BLaER1 treated with 17β-estradiol and CSF1 and Interleukin-3, amounts not matched to agents 10 nM and 100 nM (cell line): ENCODE measurements around the gene HS1BP3.

Experiments used
- H3K27ac ChIP-seq, 11 experiments: shearing (Covaris generic); formaldehyde crosslinking; 2 replicates each; pipeline ENCODE4 v1.8.1; 2022
- H3K27me3 ChIP-seq, 11 experiments: shearing (Covaris generic); formaldehyde crosslinking; 2 replicates each; pipeline ENCODE4 v1.8.1; 2022
- H3K36me3 ChIP-seq, 11 experiments: shearing (Covaris generic); formaldehyde crosslinking; 2 replicates each; pipeline ENCODE4 v1.8.1; 2022
- H3K4me1 ChIP-seq, 10 experiments: shearing (Covaris generic); formaldehyde crosslinking; 2 replicates each; pipeline ENCODE4 v1.8.1; 2022
- H3K4me2 ChIP-seq, 11 experiments: shearing (Covaris generic); formaldehyde crosslinking; 2 replicates each; pipeline ENCODE4 v1.8.1; 2022
- H3K4me3 ChIP-seq, 10 experiments: shearing (Covaris generic); formaldehyde crosslinking; 2 replicates each; pipeline ENCODE4 v1.8.1; 2022
- H3K9ac ChIP-seq, 11 experiments: shearing (Covaris generic); formaldehyde crosslinking; 2 replicates each; pipeline ENCODE4 v1.8.1; 2022
- H3K9me3 ChIP-seq, 11 experiments: shearing (Covaris generic); formaldehyde crosslinking; replicated peaks in 1 of 11; 2 replicates each; pipeline ENCODE4 v1.8.1; 2022
- H4K20me1 ChIP-seq, 11 experiments: shearing (Covaris generic); formaldehyde crosslinking; 2 replicates each; pipeline ENCODE4 v1.8.1; 2022
- Cebpa-rat ChIP-seq, 11 experiments: shearing (Covaris generic); IDR thresholded peaks; 2 replicates each; pipeline ENCODE4 v1.8.1; 2022

HS1BP3 gene

DNA sequence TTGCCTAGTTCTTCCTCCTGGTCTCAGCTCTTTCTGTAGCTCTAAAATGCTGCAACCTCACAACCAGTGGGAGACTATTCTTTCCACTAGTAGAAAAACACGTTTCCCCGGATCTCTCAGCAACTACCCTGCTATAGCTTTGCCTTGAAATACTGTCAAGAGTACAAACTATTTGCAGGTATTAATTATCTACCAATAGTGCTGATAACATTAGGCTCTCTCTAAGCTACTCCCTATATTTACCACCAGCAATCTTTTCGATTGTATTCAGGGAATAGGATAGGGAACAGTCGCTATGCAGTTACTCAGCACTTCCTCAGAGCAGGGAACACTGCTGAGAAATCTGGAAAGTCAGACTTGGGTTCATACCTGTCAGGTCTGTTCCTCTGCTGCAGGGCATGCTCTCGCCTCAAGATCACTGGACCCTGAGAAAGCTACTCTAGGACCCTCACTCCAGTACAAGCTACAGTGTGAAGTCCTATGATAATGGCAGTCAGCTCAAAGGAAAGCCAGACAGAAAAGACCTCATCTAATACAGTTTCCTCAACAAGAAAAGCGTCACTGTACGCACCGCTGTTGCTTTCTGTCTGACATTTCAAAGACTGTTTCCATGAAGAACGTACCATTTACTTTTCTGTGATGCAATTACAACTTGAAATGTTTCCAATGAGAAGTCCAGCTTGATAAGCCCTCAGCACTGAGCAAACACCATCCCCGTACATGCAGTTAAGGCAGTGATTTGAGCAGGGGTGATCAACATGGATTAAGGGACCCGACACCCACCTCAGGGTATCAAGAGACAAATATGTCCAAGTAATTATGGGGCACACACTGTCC is 38.7 kb upstream of the HS1BP3 start:
- Histone ChIP-seq H3K4me3 (no peak overlapping the region), H3K27me3 (no peaks in the 10 kb centered on the region), H4K20me1 (peaks cover 0 to 7% (median 0%) of the 10 kb centered on the region in 11 experiments; a peak in 4 of 22 replicates), H3K9me3 (peaks cover 0 to 13% (median 8%) of the 10 kb centered on the region in 11 experiments; a peak in 9 of 22 replicates), H3K4me1 (no peaks in the 10 kb centered on the region), H3K27ac (no peak overlapping the region), H3K36me3 (peaks cover 56 to 91% (median 79%) of the 10 kb centered on the region in 11 experiments), H3K4me2 (no peak overlapping the region), H3K9ac (no peak overlapping the region)
- no peak for TF ChIP-seq Cebpa-rat (IDR thresholded peaks at IDR 0.05)

DNA sequence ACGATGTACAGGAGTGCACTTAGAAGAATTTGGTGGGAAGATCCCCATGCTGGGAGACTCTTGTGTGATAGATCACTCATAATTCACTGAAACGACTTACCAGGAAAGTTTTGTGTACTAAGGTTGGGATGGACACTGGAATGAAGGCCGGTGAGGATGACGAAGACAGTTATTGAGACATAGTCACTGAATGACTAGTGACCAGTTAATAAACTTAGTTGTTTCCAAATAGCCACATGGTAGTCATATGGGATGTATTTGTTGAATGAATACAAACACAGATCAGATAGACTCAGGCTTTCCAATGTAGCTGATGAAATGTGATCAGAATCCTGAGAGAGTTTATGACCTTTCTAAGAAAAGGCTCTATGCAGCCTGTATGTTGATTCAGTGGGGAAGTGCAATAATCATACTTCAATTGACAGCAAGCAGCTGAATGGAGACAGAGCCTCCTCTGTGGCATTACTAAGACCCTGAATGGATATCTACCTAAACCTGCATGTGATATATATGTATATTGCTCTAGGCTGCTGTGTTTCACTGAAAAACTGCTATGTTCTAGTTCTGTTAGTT is 36.4 kb upstream of the HS1BP3 start:
- Histone ChIP-seq H4K20me1 (peaks cover 0 to 8% (median 0%) of the 10 kb centered on the region in 11 experiments; a peak in 2 of 22 replicates), H3K9ac (no peak overlapping the region), H3K4me2 (no peak overlapping the region), H3K4me3 (no peak overlapping the region), H3K27me3 (no peaks in the 10 kb centered on the region), H3K27ac (no peak overlapping the region), H3K4me1 (peaks cover 0 to 7% (median 5%) of the 10 kb centered on the region in 10 experiments; a peak in 8 of 20 replicates), H3K9me3 (peaks cover 0 to 13% (median 8%) of the 10 kb centered on the region in 11 experiments; a peak in 9 of 22 replicates), H3K36me3 (peaks cover 70 to 95% (median 86%) of the 10 kb centered on the region in 11 experiments)
- TF ChIP-seq Cebpa-rat (IDR thresholded peaks at IDR 0.05): no peak

DNA sequence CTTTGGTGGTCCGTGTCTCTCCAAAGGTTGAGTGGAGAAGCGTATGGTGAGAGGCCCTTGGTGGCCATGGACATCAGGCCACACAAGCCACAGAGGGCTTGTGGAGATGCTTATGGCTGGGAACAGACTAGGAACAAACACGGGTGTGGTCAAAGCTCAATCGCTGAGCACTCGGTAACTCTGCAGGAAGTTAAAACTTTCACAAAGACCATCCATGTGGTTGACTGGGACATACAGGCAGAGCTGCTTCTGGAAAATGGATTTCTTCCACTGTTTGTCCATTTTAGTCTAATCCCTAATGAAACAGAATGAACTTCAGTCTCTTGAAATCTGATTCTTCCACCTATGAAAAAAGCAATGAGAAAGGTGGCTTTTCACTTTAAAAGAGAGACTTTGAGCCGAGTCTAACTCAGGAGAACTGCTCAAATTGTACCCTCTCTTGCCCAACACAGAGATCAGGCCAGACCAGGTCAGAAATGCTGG is 33.7 kb upstream of the HS1BP3 start:
- Histone ChIP-seq H3K27ac (no peak overlapping the region), H3K4me1 (peaks cover 0 to 10% (median 7%) of the 10 kb centered on the region in 10 experiments; a peak in 8 of 20 replicates), H3K27me3 (no peaks in the 10 kb centered on the region), H3K9me3 (peaks cover 0 to 8% (median 6%) of the 10 kb centered on the region in 11 experiments; a peak in 9 of 22 replicates), H3K4me2 (no peak overlapping the region), H3K9ac (no peak overlapping the region), H3K4me3 (no peak overlapping the region), H4K20me1 (peaks cover 0 to 15% (median 0%) of the 10 kb centered on the region in 11 experiments; a peak in 2 of 22 replicates), H3K36me3 (peaks cover 63 to 93% (median 84%) of the 10 kb centered on the region in 11 experiments)
- no peak for TF ChIP-seq Cebpa-rat (IDR thresholded peaks at IDR 0.05)

DNA sequence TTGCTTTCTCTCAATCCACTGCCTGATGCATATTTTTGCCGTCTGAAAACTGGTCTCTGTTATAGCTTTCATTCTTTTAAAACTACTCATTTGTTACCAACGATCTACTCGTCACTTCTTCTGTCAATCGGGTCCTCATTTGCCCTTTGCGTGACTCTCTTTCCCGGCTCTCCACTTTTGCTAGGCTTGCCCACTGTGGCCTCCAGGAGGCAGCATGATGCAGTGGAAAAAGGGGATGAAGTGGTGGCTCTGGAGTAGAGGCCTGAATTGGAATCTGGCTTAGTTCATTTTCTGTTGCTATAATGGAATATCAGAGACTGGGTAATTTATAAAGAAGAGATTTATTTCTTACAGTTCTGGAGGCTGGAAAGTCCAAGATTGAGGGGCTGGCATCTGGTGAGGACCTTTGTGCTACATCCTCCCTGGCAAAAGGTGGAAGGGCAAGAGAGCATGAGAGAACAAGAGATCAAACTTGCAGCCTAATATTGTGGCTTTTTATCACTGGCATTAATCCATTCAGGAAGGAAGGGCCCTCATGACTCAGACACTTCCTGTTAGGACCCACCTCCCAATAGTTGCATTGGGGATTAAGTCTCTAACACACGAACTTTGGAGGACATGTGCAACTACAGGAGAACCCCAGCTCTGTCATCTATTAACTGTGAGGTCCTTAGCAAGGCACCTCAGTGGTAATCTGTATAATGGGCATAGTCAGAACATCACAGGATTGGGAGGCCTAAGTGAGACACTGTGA is 31.4 kb upstream of the HS1BP3 start:
- H3K4me2 ChIP-seq: peak overlapping the region in 4 of 11 experiments; percentile 14 to 40 (median 22); a peak in 8 of 22 replicates
- peaks cover 44 to 76% (median 65%) of the 10 kb centered on the region in 11 experiments for H3K36me3 ChIP-seq
- H3K27me3 ChIP-seq: no peaks in the 10 kb centered on the region
- H3K4me1 ChIP-seq: peaks cover 5 to 15% (median 12%) of the 10 kb centered on the region in 10 experiments
- no peaks in the 10 kb centered on the region for H3K9me3 ChIP-seq
- H4K20me1 ChIP-seq: peaks cover 0 to 20% (median 0%) of the 10 kb centered on the region in 11 experiments; a peak in 5 of 22 replicates
- TF ChIP-seq Cebpa-rat (IDR thresholded peaks at IDR 0.05): no peak
- no peak overlapping the region for H3K4me3 ChIP-seq
- H3K27ac ChIP-seq: no peak overlapping the region
- H3K9ac ChIP-seq: no peak overlapping the region

DNA sequence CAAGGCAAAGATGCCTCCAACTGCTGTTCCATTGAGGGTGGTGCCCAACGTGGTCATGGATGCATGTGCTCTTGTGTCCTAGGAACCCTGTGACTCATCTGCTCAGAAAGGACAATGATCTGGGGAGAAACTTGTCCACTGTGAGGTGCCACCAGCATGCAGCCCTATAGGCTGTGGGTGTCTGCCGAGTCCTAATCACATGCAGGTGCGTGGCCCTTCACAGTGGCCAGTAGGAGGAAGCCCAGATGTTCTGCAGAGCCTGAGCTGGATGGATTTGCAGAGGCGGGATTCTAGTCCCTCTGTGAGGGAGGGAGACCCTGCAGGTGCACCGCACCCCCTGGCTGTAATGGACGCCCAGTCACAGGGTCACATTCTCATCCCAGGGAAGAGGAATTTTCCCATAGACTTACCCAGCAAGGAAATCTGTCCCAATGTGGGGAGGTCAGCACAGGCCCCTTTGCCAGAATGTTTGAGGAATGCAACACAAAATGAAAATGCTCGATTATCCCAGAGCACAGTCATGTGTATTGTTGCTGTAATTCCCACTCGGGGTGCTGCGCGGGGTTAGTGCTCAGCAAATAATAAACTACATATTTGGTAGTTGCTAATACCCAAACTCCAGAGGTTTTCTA is 30.0 kb upstream of the HS1BP3 start:
- H3K27me3 ChIP-seq: no peaks in the 10 kb centered on the region
- H3K36me3 ChIP-seq: peaks cover 29 to 61% (median 50%) of the 10 kb centered on the region in 11 experiments
- H3K9ac ChIP-seq: no peak overlapping the region
- peaks cover 20 to 30% (median 27%) of the 10 kb centered on the region in 10 experiments for H3K4me1 ChIP-seq
- H4K20me1 ChIP-seq: peaks cover 0 to 35% (median 8%) of the 10 kb centered on the region in 11 experiments; a peak in 15 of 22 replicates
- no peak overlapping the region for H3K27ac ChIP-seq
- H3K9me3 ChIP-seq: no peaks in the 10 kb centered on the region
- no peak overlapping the region for H3K4me2 ChIP-seq
- TF ChIP-seq Cebpa-rat (IDR thresholded peaks at IDR 0.05): no peak
- H3K4me3 ChIP-seq: no peak overlapping the region

DNA sequence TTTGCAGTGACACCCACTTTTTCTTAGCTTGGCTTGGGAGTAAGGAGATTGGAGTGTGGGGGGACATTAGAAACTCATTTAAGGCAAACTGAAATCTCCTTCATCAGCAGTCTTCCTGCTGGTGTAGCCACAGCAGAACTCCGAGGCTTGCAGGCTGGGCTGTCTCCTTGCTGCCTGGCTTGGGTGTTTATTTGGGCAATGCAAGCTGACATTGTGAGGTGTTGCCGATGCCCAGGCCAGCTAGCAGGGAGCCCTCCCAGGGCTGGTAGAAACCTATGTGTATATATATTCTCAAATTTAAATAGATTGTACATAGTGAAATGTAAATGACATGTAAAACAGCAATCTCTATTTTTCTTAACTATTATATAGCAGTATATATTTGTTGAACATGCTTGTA is 27.9 kb upstream of the HS1BP3 start:
- Histone ChIP-seq H3K4me1 (peaks cover 35 to 43% (median 39%) of the 10 kb centered on the region in 10 experiments), H3K36me3 (peaks cover 13 to 48% (median 31%) of the 10 kb centered on the region in 11 experiments; a peak in 21 of 22 replicates), H3K27ac (no peak overlapping the region), H3K27me3 (peaks cover 0 to 5% (median 0%) of the 10 kb centered on the region in 11 experiments; a peak in 7 of 22 replicates), H3K4me3 (no peak overlapping the region), H3K9me3 (no peaks in the 10 kb centered on the region), H4K20me1 (peaks cover 0 to 53% (median 18%) of the 10 kb centered on the region in 11 experiments; a peak in 16 of 22 replicates), H3K4me2 (no peak overlapping the region), H3K9ac (no peak overlapping the region)
- TF ChIP-seq Cebpa-rat (IDR thresholded peaks at IDR 0.05): no peak

DNA sequence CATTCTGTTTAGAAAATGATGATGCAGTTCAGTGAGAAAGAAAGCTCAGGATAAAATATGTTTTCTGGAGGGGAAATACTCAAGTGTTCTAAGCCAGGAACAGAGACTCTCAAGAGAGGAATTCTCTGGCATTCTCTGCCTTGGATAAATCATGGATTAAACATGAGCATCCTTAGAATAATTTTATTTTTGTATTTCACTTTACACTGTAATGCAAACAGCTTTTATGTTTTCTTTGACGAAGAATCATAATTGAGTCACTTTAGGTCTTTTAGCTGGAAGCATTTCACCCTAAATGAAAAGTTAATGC is 27.1 kb upstream of the HS1BP3 start:
- no peak overlapping the region for H3K27ac ChIP-seq
- no peak overlapping the region for H3K9ac ChIP-seq
- no peaks in the 10 kb centered on the region for H3K9me3 ChIP-seq
- peaks cover 35 to 43% (median 40%) of the 10 kb centered on the region in 10 experiments for H3K4me1 ChIP-seq
- H3K4me3 ChIP-seq: no peak overlapping the region
- peaks cover 7 to 42% (median 23%) of the 10 kb centered on the region in 11 experiments; a peak in 21 of 22 replicates for H3K36me3 ChIP-seq
- peaks cover 0 to 53% (median 18%) of the 10 kb centered on the region in 11 experiments; a peak in 16 of 22 replicates for H4K20me1 ChIP-seq
- no peak for TF ChIP-seq Cebpa-rat (IDR thresholded peaks at IDR 0.05)
- H3K27me3 ChIP-seq: peaks cover 0 to 10% (median 0%) of the 10 kb centered on the region in 11 experiments; a peak in 7 of 22 replicates
- peak overlapping the region in 2 of 11 experiments; percentile 71 to 74; a peak in 3 of 22 replicates for H3K4me2 ChIP-seq
